Measurements from ENCODE around the gene MYL10. TPM values are rescaled to one million over a fixed set of nuclear protein-coding genes. Genes with fewer than 3 reads are reported as not detected.

MYL10 gene
- polyA plus RNA-seq, 1 of the 3 experiments (the other 2 are of a cell fraction) = not detected

GRCh38 chr7:101673951-101674350 lies 44.9 kb upstream of the MYL10 start:
- TF ChIP-seq JUND (IDR thresholded peaks at IDR 0.05) = no peak
- no peak for TF ChIP-seq YY1 (IDR thresholded peaks at IDR 0.05; ENCODE audit: low read depth)
- no peak for TF ChIP-seq TEAD4 (IDR thresholded peaks at IDR 0.05; ENCODE audit: borderline replicate concordance, insufficient read depth)
- no peak for TF ChIP-seq POLR2AphosphoS5 (IDR thresholded peaks at IDR 0.05; ENCODE audit: low read depth, low read length)
- no peak for TF ChIP-seq NFIC (IDR thresholded peaks at IDR 0.05; ENCODE audit: borderline replicate concordance)
- TF ChIP-seq MEF2A (IDR thresholded peaks at IDR 0.05; ENCODE audit: borderline replicate concordance, low read depth) = no peak
- TF ChIP-seq, protein P1, sequence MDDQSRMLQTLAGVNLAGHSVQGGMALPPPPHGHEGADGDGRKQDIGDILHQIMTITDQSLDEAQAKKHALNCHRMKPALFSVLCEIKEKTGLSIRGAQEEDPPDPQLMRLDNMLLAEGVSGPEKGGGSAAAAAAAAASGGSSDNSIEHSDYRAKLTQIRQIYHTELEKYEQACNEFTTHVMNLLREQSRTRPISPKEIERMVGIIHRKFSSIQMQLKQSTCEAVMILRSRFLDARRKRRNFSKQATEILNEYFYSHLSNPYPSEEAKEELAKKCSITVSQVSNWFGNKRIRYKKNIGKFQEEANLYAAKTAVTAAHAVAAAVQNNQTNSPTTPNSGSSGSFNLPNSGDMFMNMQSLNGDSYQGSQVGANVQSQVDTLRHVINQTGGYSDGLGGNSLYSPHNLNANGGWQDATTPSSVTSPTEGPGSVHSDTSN (IDR thresholded peaks at IDR 0.05) = no peak
- TF ChIP-seq, protein P2, sequence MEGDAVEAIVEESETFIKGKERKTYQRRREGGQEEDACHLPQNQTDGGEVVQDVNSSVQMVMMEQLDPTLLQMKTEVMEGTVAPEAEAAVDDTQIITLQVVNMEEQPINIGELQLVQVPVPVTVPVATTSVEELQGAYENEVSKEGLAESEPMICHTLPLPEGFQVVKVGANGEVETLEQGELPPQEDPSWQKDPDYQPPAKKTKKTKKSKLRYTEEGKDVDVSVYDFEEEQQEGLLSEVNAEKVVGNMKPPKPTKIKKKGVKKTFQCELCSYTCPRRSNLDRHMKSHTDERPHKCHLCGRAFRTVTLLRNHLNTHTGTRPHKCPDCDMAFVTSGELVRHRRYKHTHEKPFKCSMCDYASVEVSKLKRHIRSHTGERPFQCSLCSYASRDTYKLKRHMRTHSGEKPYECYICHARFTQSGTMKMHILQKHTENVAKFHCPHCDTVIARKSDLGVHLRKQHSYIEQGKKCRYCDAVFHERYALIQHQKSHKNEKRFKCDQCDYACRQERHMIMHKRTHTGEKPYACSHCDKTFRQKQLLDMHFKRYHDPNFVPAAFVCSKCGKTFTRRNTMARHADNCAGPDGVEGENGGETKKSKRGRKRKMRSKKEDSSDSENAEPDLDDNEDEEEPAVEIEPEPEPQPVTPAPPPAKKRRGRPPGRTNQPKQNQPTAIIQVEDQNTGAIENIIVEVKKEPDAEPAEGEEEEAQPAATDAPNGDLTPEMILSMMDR (IDR thresholded peaks at IDR 0.05) = no peak
- TF ChIP-seq REST (IDR thresholded peaks at IDR 0.05; ENCODE audit: low read depth, low read length) = no peak
- no peak for TF ChIP-seq ELF1 (IDR thresholded peaks at IDR 0.05)
- Histone ChIP-seq H3K9me3 (no peaks in the 10 kb centered on the region), H3F3A (replicated peaks; ENCODE audit: insufficient read depth) (no peaks in the 10 kb centered on the region), H3K4me3 (ENCODE audit: low read depth in 2 of 2, low read length in 1 of 2) (no peak overlapping the region), H3K36me3 (replicated peaks in 1 of 2; ENCODE audit: control insufficient read depth in 1 of 2, insufficient read depth in 2 of 2, low read length in 1 of 2) (no peaks in the 10 kb centered on the region), H3K9me2 (no peaks in the 10 kb centered on the region), H3K27me3 (ENCODE audit: insufficient read depth) (no peaks in the 10 kb centered on the region), H3K27ac (ENCODE audit: low read depth in 2 of 2, low read length in 1 of 2) (no peak overlapping the region), H2AFZ (ENCODE audit: low read depth) (no peak overlapping the region), H4K20me1 (ENCODE audit: insufficient read depth) (no peaks in the 10 kb centered on the region), H3K79me2 (ENCODE audit: insufficient read depth) (no peaks in the 10 kb centered on the region), H3K9ac (no peak overlapping the region), H3K4me2 (no peak overlapping the region), H3K4me1 (ENCODE audit: control insufficient read depth in 1 of 2, insufficient read depth in 2 of 2, low read depth in 1 of 2, low read length in 1 of 2) (peaks cover 0 to 20% of the 10 kb centered on the region in 2 experiments; a peak in 1 of 4 replicates)
- CTCF ChIA-PET = interaction anchor here (1.6 to 2.4 kb wide), 4 partner anchors 15 to 72 kb away, joined by 3 to 9 read pairs (median 6); no protein-coding TSS in a partner anchor
- no peak for DNase-seq
- POLR2A ChIA-PET = no interaction called here
- WGBS (ENCODE audit: low lambda C conversion rate) = 84% methylated on average over 5 of the region's 5 CpGs

- Histone ChIP-seq H3F3A (replicated peaks; ENCODE audit: insufficient read depth) (no peaks in the 10 kb centered on the region), H3K4me3 (ENCODE audit: low read depth in 2 of 2, low read length in 1 of 2) (no peak overlapping the region), H3K27me3 (ENCODE audit: insufficient read depth) (no peaks in the 10 kb centered on the region), H3K9ac (no peak overlapping the region), H3K79me2 (ENCODE audit: insufficient read depth) (no peaks in the 10 kb centered on the region), H3K27ac (ENCODE audit: low read depth in 2 of 2, low read length in 1 of 2) (no peak overlapping the region), H3K9me3 (no peaks in the 10 kb centered on the region), H3K4me2 (no peak overlapping the region), H3K9me2 (no peaks in the 10 kb centered on the region), H3K4me1 (ENCODE audit: control insufficient read depth in 1 of 2, insufficient read depth in 2 of 2, low read depth in 1 of 2, low read length in 1 of 2) (peaks cover 0 to 20% of the 10 kb centered on the region in 2 experiments; a peak in 1 of 4 replicates), H4K20me1 (ENCODE audit: insufficient read depth) (no peaks in the 10 kb centered on the region), H2AFZ (ENCODE audit: low read depth) (no peak overlapping the region), H3K36me3 (replicated peaks in 1 of 2; ENCODE audit: control insufficient read depth in 1 of 2, insufficient read depth in 2 of 2, low read length in 1 of 2) (no peaks in the 10 kb centered on the region)
- DNase-seq = no peak
- ChIA-PET CTCF (interaction anchor here (0.7 to 2.4 kb wide), 7 partner anchors 15 to 598 kb away, joined by 3 to 9 read pairs (median 3); no protein-coding TSS in a partner anchor), POLR2A (no interaction called here)
- TF ChIP-seq NRF1 (IDR thresholded peaks at IDR 0.05; ENCODE audit: low read depth, low read length) = no peak
- no peak for TF ChIP-seq RCOR1 (IDR thresholded peaks at IDR 0.05; ENCODE audit: low read length)
- TF ChIP-seq RFX5 (IDR thresholded peaks at IDR 0.05; ENCODE audit: low read length) = no peak
- TF ChIP-seq CHD2 (IDR thresholded peaks at IDR 0.05; ENCODE audit: low read length, partially characterized antibody) = no peak
- TF ChIP-seq EZH2phosphoT487 (IDR thresholded peaks at IDR 0.05; ENCODE audit: borderline replicate concordance, low read depth) = no peak
- no peak for TF ChIP-seq FOXM1 (IDR thresholded peaks at IDR 0.05; ENCODE audit: low read depth)
- TF ChIP-seq NFIC (IDR thresholded peaks at IDR 0.05; ENCODE audit: borderline replicate concordance) = no peak
- TF ChIP-seq TCF12 (IDR thresholded peaks at IDR 0.05) = no peak
- no peak for TF ChIP-seq GATA2 (CRISPR knock-in tag; IDR thresholded peaks at IDR 0.05)
- no peak for TF ChIP-seq POLR2AphosphoS5 (IDR thresholded peaks at IDR 0.05; ENCODE audit: low read depth, low read length)
- no peak for TF ChIP-seq ELF1 (IDR thresholded peaks at IDR 0.05)
- TF ChIP-seq TAF1 (IDR thresholded peaks at IDR 0.05; ENCODE audit: borderline replicate concordance, low read depth, low read length) = no peak
- no peak for TF ChIP-seq EP300 (IDR thresholded peaks at IDR 0.05; ENCODE audit: borderline replicate concordance in 1 of 2, low read depth in 1 of 2, low read length in 1 of 2)
- TF ChIP-seq, protein P3, sequence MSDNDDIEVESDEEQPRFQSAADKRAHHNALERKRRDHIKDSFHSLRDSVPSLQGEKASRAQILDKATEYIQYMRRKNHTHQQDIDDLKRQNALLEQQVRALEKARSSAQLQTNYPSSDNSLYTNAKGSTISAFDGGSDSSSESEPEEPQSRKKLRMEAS (IDR thresholded peaks at IDR 0.05; ENCODE audit: low read depth) = no peak
- no peak for TF ChIP-seq JUND (IDR thresholded peaks at IDR 0.05)
- no peak for TF ChIP-seq MEF2A (IDR thresholded peaks at IDR 0.05; ENCODE audit: borderline replicate concordance, low read depth)
- no peak for TF ChIP-seq MXI1 (IDR thresholded peaks at IDR 0.05; ENCODE audit: low read depth, low read length)
- TF ChIP-seq RXRA (IDR thresholded peaks at IDR 0.05; ENCODE audit: borderline replicate concordance, low read depth) = no peak
Measured at GRCh38 chr7:101673315-101673714, 44.2 kb upstream of the MYL10 start.
